Lower leg skin (tissue), 3 donors: Measurements from ENCODE around the gene SHBG.

Experiments used
- POLR2A ChIP-seq, 2 donors: fragments of 450-650 bp; IDR thresholded peaks; one replicate each; pipeline ENCODE4 v1.6.1; 2016 to 2017; ENCODE audit warnings: antibody characterized with exemption in 2 of 2, mild to moderate bottlenecking in 1 of 2, moderate library complexity in 1 of 2
- TF ChIP-seq, protein P1 (sequence below), 3 donors: fragments of 450-650 bp; IDR thresholded peaks; one replicate each; pipeline ENCODE4 v1.5.1; 2016; ENCODE audit warnings: antibody characterized with exemption in 3 of 3, mild to moderate bottlenecking in 3 of 3, moderate library complexity in 2 of 3

DNA sequence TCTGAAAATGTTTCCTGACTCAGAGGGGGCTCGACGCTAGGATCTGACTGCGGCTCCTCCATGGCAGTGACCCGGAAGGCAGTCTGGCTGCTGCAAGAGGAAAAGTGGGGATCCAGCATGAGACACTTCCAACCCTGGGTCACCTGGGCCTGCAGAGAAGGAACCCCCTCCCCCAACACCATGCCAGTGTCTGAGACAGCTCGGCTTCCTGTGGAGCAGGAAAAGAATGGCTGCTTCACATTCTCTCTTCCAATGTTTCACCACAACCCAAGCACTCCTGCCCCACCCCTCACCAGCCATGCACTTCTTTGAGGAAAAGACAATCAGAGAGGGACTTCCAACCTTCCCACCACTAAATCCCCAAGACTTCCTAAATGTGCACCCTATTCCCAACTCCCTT, 46.6 kb downstream of the SHBG start:
- TF ChIP-seq, protein P1, sequence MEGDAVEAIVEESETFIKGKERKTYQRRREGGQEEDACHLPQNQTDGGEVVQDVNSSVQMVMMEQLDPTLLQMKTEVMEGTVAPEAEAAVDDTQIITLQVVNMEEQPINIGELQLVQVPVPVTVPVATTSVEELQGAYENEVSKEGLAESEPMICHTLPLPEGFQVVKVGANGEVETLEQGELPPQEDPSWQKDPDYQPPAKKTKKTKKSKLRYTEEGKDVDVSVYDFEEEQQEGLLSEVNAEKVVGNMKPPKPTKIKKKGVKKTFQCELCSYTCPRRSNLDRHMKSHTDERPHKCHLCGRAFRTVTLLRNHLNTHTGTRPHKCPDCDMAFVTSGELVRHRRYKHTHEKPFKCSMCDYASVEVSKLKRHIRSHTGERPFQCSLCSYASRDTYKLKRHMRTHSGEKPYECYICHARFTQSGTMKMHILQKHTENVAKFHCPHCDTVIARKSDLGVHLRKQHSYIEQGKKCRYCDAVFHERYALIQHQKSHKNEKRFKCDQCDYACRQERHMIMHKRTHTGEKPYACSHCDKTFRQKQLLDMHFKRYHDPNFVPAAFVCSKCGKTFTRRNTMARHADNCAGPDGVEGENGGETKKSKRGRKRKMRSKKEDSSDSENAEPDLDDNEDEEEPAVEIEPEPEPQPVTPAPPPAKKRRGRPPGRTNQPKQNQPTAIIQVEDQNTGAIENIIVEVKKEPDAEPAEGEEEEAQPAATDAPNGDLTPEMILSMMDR (IDR thresholded peaks at IDR 0.05): no peak
- TF ChIP-seq POLR2A (IDR thresholded peaks at IDR 0.05): no peak
